HL-60 (cell line): ENCODE measurements around the gene FBN2.

ENCODE experiments used
- DNase-seq, 2 experiments: peaks; one replicate each; pipeline ENCODE4 v3.0.0-alpha.2; 2010 to 2020; ENCODE audit warnings: low read depth in 1 of 2, low spot score in 1 of 2
- H3K27ac ChIP-seq: fragments of 250-450 bp; sonication (Bioruptor Pico); replicated peaks from 2 replicates; pipeline ENCODE4 v1.5.1; 2020; ENCODE audit warnings: mild to moderate bottlenecking, moderate library complexity
- H3K27me3 ChIP-seq: fragments of 250-450 bp; sonication (Bioruptor Pico); 2 replicates; pipeline ENCODE4 v1.5.1; 2021; ENCODE audit warnings: mild to moderate bottlenecking, moderate library complexity; ENCODE audit not compliant: insufficient read depth, poor library complexity, severe bottlenecking
- H3K4me3 ChIP-seq: replicated peaks from 2 replicates; pipeline ENCODE4 v1.5.1; 2011; ENCODE audit warnings: mild to moderate bottlenecking, control low read depth, low read length; ENCODE audit not compliant: insufficient read depth
- GABPA ChIP-seq: IDR thresholded peaks from 2 replicates; pipeline ENCODE4 v1.6.1; 2012; ENCODE audit warnings: low read depth
- POLR2AphosphoS5 ChIP-seq: IDR thresholded peaks from 2 replicates; pipeline ENCODE4 v1.6.1; 2012; ENCODE audit warnings: low read depth
- SPI1 ChIP-seq: IDR thresholded peaks from 2 replicates; pipeline ENCODE4 v1.6.1; 2012; ENCODE audit warnings: low read depth, mild to moderate bottlenecking, borderline replicate concordance
- TF ChIP-seq, protein P1 (sequence below): IDR thresholded peaks from one replicate; pipeline ENCODE4 v1.5.1; 2011; ENCODE audit warnings: low read length, control low read depth, inconsistent platforms; ENCODE audit not compliant: insufficient read depth
- TF ChIP-seq, protein P2 (sequence below): IDR thresholded peaks from 2 replicates; pipeline ENCODE4 v1.6.1; 2012; ENCODE audit warnings: low read depth; ENCODE audit not compliant: insufficient replicate concordance

FBN2 gene

DNA sequence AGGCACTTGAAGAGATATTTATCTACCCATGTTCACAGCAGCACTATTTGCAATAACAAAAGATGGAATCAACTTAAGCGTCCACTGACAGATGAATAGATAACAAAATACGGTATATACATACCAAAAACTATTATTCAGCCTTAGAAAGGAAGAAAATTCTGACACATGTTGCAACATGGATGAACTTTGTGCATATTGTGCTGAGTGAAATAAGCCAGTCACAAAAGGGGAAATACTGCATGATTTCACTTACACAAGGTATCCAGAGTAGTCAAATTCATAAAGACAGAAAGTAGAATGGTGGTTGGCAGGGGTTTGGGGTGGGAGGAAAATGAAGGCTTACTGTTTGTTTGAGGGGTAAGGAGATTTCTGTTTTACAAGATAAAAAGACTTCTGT lies 66.0 kb downstream of the FBN2 start:
- TF ChIP-seq, protein P1, sequence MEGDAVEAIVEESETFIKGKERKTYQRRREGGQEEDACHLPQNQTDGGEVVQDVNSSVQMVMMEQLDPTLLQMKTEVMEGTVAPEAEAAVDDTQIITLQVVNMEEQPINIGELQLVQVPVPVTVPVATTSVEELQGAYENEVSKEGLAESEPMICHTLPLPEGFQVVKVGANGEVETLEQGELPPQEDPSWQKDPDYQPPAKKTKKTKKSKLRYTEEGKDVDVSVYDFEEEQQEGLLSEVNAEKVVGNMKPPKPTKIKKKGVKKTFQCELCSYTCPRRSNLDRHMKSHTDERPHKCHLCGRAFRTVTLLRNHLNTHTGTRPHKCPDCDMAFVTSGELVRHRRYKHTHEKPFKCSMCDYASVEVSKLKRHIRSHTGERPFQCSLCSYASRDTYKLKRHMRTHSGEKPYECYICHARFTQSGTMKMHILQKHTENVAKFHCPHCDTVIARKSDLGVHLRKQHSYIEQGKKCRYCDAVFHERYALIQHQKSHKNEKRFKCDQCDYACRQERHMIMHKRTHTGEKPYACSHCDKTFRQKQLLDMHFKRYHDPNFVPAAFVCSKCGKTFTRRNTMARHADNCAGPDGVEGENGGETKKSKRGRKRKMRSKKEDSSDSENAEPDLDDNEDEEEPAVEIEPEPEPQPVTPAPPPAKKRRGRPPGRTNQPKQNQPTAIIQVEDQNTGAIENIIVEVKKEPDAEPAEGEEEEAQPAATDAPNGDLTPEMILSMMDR: no peak
- TF ChIP-seq GABPA: no peak
- TF ChIP-seq, protein P2, sequence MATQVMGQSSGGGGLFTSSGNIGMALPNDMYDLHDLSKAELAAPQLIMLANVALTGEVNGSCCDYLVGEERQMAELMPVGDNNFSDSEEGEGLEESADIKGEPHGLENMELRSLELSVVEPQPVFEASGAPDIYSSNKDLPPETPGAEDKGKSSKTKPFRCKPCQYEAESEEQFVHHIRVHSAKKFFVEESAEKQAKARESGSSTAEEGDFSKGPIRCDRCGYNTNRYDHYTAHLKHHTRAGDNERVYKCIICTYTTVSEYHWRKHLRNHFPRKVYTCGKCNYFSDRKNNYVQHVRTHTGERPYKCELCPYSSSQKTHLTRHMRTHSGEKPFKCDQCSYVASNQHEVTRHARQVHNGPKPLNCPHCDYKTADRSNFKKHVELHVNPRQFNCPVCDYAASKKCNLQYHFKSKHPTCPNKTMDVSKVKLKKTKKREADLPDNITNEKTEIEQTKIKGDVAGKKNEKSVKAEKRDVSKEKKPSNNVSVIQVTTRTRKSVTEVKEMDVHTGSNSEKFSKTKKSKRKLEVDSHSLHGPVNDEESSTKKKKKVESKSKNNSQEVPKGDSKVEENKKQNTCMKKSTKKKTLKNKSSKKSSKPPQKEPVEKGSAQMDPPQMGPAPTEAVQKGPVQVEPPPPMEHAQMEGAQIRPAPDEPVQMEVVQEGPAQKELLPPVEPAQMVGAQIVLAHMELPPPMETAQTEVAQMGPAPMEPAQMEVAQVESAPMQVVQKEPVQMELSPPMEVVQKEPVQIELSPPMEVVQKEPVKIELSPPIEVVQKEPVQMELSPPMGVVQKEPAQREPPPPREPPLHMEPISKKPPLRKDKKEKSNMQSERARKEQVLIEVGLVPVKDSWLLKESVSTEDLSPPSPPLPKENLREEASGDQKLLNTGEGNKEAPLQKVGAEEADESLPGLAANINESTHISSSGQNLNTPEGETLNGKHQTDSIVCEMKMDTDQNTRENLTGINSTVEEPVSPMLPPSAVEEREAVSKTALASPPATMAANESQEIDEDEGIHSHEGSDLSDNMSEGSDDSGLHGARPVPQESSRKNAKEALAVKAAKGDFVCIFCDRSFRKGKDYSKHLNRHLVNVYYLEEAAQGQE: no peak
- TF ChIP-seq POLR2AphosphoS5: no peak
- no peak for TF ChIP-seq SPI1

DNA sequence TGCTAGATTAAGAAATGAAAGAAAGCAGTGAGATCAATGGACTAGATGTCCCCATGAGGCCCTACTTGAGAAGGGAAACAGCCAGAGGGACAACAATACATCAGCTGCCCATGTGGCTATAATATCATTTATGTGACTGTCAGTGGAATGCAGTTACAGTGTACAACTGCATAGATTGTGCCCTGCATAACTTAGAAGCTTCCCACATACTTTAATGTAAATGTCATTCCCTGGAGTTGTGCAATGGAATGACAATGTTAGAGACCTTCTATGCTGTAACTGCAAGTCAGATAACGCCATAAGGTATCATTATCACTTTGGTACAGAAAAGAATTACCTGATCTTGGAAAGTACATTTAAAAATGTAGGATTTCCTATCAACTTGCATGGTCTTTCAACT lies 67.4 kb downstream of the FBN2 start:
- Histone ChIP-seq H3K27me3 (no peaks in the 10 kb centered on the region), H3K27ac (no peak overlapping the region), H3K4me3 (no peak overlapping the region)
- no peak for DNase-seq
- TF ChIP-seq, protein P1: no peak
- TF ChIP-seq GABPA (no peak), SPI1 (no peak), POLR2AphosphoS5 (no peak)
- TF ChIP-seq, protein P2: no peak

More for the DNA sequence above, 66.0 kb downstream of the FBN2 start:
- DNase-seq: no peak
- Histone ChIP-seq H3K4me3 (no peak overlapping the region), H3K27ac (no peak overlapping the region), H3K27me3 (no peaks in the 10 kb centered on the region)

DNA sequence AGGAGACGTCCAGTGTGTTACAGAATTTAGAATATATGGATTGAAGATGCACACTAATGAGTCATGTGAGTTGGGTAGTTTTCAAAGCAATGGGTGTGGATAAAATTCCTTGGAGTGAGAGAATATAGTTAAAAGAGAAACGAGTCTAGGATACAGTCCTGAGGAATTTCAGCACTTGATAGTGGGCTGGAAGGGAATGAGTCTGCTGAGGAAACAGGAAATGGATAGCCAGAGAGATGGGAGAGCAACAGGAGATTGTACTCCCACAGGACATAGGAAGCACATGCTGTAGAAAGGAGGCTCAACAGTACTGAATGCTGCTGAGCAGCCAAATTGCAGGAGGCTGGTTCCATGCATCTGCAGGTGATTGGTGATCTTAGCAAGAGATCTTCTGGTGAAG lies 68.1 kb downstream of the FBN2 start:
- H3K4me3 ChIP-seq: no peak overlapping the region
- DNase-seq: no peak
- no peak overlapping the region for H3K27ac ChIP-seq
- no peaks in the 10 kb centered on the region for H3K27me3 ChIP-seq
- TF ChIP-seq, protein P1: no peak
- TF ChIP-seq, protein P2: no peak
- TF ChIP-seq GABPA: no peak
- TF ChIP-seq SPI1: no peak
- TF ChIP-seq POLR2AphosphoS5: no peak
